Liver (tissue), 9 donors: Measurements from ENCODE around the gene ETV3L. TPM values are rescaled to one million over a fixed set of nuclear protein-coding genes. Genes with fewer than 3 reads are reported as not detected.

Experiments used
- DNase-seq: peaks from one replicate; pipeline ENCODE4 v3.0.0-alpha.2; 2017; ENCODE audit warnings: low spot score
- H3K27ac ChIP-seq, 2 donors: one replicate each; pipeline ENCODE4 v1.7.0; 2013; ENCODE audit warnings: inconsistent platforms in 2 of 2, low read length in 2 of 2, control low read depth in 1 of 2, low read depth in 1 of 2, mild to moderate bottlenecking in 1 of 2
- H3K27me3 ChIP-seq, 4 donors: one replicate each; pipeline versions ENCODE4 v1.6.1 to v1.7.0; 2013; ENCODE audit warnings: low read length in 3 of 4, inconsistent platforms in 1 of 4, mild to moderate bottlenecking in 1 of 4, moderate library complexity in 1 of 4; ENCODE audit not compliant: control insufficient read depth in 4 of 4, insufficient read depth in 4 of 4
- H3K36me3 ChIP-seq, 4 donors: one replicate each; pipeline versions ENCODE4 v1.6.1 to v1.7.0; 2013; ENCODE audit warnings: low read length in 3 of 4, mild to moderate bottlenecking in 3 of 4, low read depth in 1 of 4, moderate library complexity in 1 of 4; ENCODE audit not compliant: control insufficient read depth in 4 of 4, insufficient read depth in 3 of 4
- H3K4me1 ChIP-seq, 4 donors: one replicate each; pipeline versions ENCODE4 v1.6.1 to v1.7.0; 2013; ENCODE audit warnings: low read length in 3 of 4, mild to moderate bottlenecking in 3 of 4, moderate library complexity in 1 of 4; ENCODE audit not compliant: control insufficient read depth in 4 of 4, insufficient read depth in 4 of 4
- H3K4me3 ChIP-seq, 3 donors: one replicate each; pipeline versions ENCODE4 v1.6.1 to v1.7.0; 2013; ENCODE audit warnings: low read length in 3 of 3, control low read depth in 1 of 3, low read depth in 1 of 3, mild to moderate bottlenecking in 1 of 3
- H3K9ac ChIP-seq, 2 donors: one replicate each; pipeline ENCODE4 v1.7.0; 2013; ENCODE audit warnings: low read length in 2 of 2, mild to moderate bottlenecking in 2 of 2, moderate library complexity in 2 of 2, control low read depth in 1 of 2, low read depth in 1 of 2
- H3K9me3 ChIP-seq, 4 donors: one replicate each; pipeline versions ENCODE4 v1.6.1 to v1.7.0; 2013; ENCODE audit warnings: low read length in 3 of 4; ENCODE audit not compliant: control insufficient read depth in 4 of 4
- EGR1 ChIP-seq, 2 donors: IDR thresholded peaks; 2 replicates each; pipeline ENCODE4 v1.6.1; 2016 to 2018; ENCODE audit warnings: antibody characterized with exemption in 2 of 2, low read depth in 2 of 2
- FOXA1 ChIP-seq: IDR thresholded peaks from 2 replicates; pipeline ENCODE4 v1.6.1; 2016; ENCODE audit warnings: antibody characterized with exemption
- GABPA ChIP-seq, 2 donors: IDR thresholded peaks in 1 of 2; conservative IDR thresholded peaks in 1 of 2; 2 replicates each; pipeline ENCODE4 v1.6.1; 2016; ENCODE audit warnings: antibody characterized with exemption in 2 of 2, mild to moderate bottlenecking in 1 of 2, moderate library complexity in 1 of 2
- HNF4A ChIP-seq, 2 donors: conservative IDR thresholded peaks; 2 replicates each; pipeline ENCODE4 v1.6.1; 2016; ENCODE audit warnings: antibody characterized with exemption in 2 of 2, mild to moderate bottlenecking in 2 of 2
- HNF4G ChIP-seq: IDR thresholded peaks from 2 replicates; pipeline ENCODE4 v1.6.1; 2016; ENCODE audit warnings: antibody characterized with exemption
- JUND ChIP-seq, 2 donors: IDR thresholded peaks; 2 replicates each; pipeline ENCODE4 v1.6.1; 2016; ENCODE audit warnings: antibody characterized with exemption in 2 of 2
- NR2F2 ChIP-seq: IDR thresholded peaks from 2 replicates; pipeline ENCODE4 v1.6.1; 2016; ENCODE audit warnings: antibody characterized with exemption
- RAD21 ChIP-seq, 2 donors: IDR thresholded peaks; 2 replicates each; pipeline ENCODE4 v1.6.1; 2016; ENCODE audit warnings: antibody characterized with exemption in 2 of 2, mild to moderate bottlenecking in 2 of 2
- RXRA ChIP-seq, 2 donors: IDR thresholded peaks; 2 replicates each; pipeline ENCODE4 v1.6.1; 2017 to 2018; ENCODE audit warnings: antibody characterized with exemption in 2 of 2, mild to moderate bottlenecking in 1 of 2
- SP1 ChIP-seq: IDR thresholded peaks from 2 replicates; pipeline ENCODE4 v1.6.1; 2018; ENCODE audit warnings: antibody characterized with exemption, mild to moderate bottlenecking
- TAF1 ChIP-seq: conservative IDR thresholded peaks from 2 replicates; pipeline ENCODE4 v1.6.1; 2016; ENCODE audit warnings: antibody characterized with exemption, mild to moderate bottlenecking
- YY1 ChIP-seq: IDR thresholded peaks from 2 replicates; pipeline ENCODE4 v1.6.1; 2016; ENCODE audit warnings: antibody characterized with exemption, mild to moderate bottlenecking
- WGBS: extraction: QIAGEN DNeasy Blood & Tissue Kit; methylation state at CpG from one replicate; pipeline ENCODE4 v1.1.7; 2013; 5-methylcytosine and 5-hydroxymethylcytosine counted together
- polyA plus RNA-seq, 2 donors: library from polyadenylated mRNA; stranded (reverse) in 1 of 2; unstranded in 1 of 2; fragments of 200-250 nt in 1 of 2; fragments of >200 nt in 1 of 2; fragmentation: Nextera tagmentation in 1 of 2; extraction: Ambion mirVana in 1 of 2; gene quantifications; one replicate each; pipeline versions ENCODE4 v1.2.1 to v1.2.3, GENCODE V29; 2013 to 2015
- total RNA-seq, 2 donors: library from RNA; depleted of rRNA; stranded (reverse); fragments of >200 nt; gene quantifications; one replicate each; pipeline ENCODE4 v1.2.3, GENCODE V29; 2014
- TF ChIP-seq, protein P1 (sequence below): fragments of 150-350 bp; IDR thresholded peaks from 2 replicates; pipeline ENCODE4 v1.5.1; 2017; ENCODE audit warnings: improper control_type of control experiment, low read depth, low read length; ENCODE audit not compliant: missing input control
- TF ChIP-seq, protein P2 (sequence below): IDR thresholded peaks from 2 replicates; pipeline ENCODE4 v1.6.1; 2016; ENCODE audit warnings: antibody characterized with exemption, mild to moderate bottlenecking
- TF ChIP-seq, protein P3 (sequence below): IDR thresholded peaks from 2 replicates; pipeline ENCODE4 v1.6.1; 2016; ENCODE audit warnings: antibody characterized with exemption
- TF ChIP-seq, protein P4 (sequence below): IDR thresholded peaks from 2 replicates; pipeline ENCODE4 v1.6.1; 2016; ENCODE audit warnings: antibody characterized with exemption
- TF ChIP-seq, protein P5 (sequence below): IDR thresholded peaks from 2 replicates; pipeline ENCODE4 v1.6.1; 2016; ENCODE audit warnings: antibody characterized with exemption
- donor health status: healthy.
- donor health status: healthy.
- donor health status: healthy.
- donor health status: healthy.
- donor health status: healthy.

Gene ETV3L
- total and polyA plus RNA-seq, 4 donors, result not detected

DNA sequence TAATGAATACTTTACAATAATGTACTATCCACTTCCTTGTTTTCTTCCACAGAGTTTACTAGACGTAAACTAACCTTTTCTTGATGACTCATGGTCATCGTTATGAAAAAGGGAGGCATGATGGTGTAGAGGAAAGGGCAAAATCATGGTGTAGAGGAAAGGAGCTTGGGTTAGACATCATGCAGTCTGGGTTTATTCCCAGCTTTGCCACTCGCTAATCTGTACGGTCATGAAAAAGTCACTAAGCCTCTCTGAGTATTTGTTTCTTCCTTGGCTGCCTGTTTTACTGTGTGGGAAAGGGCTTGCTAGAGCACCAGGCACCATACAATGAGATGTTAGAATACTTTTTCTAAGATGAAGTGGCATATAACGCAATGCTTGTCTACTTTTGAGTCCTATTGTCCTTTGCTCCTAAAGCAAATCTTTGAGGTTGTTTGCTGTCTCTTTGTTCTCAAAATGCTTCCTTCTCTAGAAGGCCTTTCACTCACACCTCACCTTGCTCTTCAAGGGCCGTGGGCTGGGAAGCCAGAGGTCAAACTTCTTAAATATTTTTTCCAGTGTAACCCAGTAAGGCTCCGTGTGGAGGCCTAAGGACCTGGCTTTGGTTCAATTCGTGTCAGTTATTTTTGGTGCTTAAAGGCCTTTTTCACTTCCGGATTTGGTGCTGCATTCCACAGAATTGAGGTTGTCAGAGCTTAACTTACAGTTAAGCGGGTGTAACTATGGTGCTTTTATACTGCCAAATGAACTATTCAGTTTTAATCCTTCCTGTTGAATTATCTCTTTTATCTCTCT is 48.5 kb upstream of the ETV3L start (continued):
- TF ChIP-seq, protein P1, sequence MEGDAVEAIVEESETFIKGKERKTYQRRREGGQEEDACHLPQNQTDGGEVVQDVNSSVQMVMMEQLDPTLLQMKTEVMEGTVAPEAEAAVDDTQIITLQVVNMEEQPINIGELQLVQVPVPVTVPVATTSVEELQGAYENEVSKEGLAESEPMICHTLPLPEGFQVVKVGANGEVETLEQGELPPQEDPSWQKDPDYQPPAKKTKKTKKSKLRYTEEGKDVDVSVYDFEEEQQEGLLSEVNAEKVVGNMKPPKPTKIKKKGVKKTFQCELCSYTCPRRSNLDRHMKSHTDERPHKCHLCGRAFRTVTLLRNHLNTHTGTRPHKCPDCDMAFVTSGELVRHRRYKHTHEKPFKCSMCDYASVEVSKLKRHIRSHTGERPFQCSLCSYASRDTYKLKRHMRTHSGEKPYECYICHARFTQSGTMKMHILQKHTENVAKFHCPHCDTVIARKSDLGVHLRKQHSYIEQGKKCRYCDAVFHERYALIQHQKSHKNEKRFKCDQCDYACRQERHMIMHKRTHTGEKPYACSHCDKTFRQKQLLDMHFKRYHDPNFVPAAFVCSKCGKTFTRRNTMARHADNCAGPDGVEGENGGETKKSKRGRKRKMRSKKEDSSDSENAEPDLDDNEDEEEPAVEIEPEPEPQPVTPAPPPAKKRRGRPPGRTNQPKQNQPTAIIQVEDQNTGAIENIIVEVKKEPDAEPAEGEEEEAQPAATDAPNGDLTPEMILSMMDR, result no peak
- TF ChIP-seq NR2F2 (no peak), TAF1 (no peak), FOXA1 (no peak), HNF4A (conservative IDR thresholded peaks at IDR 0.05) (no peak), EGR1 (IDR thresholded peaks at IDR 0.05; ENCODE audit: low read depth in 2 of 2) (no peak)

DNA sequence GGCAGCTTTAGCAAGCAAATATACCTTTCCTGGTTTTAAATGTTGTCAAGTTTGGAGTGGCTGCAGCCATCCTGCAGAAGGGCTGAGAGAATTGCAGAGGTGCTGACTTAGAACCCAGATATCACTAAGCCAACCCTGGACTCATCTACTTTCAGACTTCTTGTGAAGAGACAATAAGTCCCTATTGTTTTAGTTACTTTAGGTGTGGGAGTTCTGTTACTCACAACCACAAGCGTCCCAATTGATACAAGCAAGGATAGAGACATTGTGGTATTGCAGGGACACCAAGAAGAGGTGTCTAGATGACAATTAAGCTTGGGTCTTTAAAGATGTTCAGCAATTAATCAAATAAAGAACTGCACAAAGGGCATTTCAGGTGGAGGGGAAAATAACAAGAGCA is 47.4 kb upstream of the ETV3L start:
- Histone ChIP-seq H3K9me3 (no peaks in the 10 kb centered on the region), H3K9ac (peak overlapping the region in 1 of 2 donors; percentile 31), H3K36me3 (no peaks in the 10 kb centered on the region), H3K27me3 (no peaks in the 10 kb centered on the region), H3K4me3 (no peak overlapping the region), H3K27ac (no peak overlapping the region), H3K4me1 (no peaks in the 10 kb centered on the region)
- DNase-seq, result no peak
- TF ChIP-seq HNF4G, result no peak
- TF ChIP-seq RXRA (IDR thresholded peaks at IDR 0.05), result no peak
- no peak for TF ChIP-seq YY1
- TF ChIP-seq, protein P2, sequence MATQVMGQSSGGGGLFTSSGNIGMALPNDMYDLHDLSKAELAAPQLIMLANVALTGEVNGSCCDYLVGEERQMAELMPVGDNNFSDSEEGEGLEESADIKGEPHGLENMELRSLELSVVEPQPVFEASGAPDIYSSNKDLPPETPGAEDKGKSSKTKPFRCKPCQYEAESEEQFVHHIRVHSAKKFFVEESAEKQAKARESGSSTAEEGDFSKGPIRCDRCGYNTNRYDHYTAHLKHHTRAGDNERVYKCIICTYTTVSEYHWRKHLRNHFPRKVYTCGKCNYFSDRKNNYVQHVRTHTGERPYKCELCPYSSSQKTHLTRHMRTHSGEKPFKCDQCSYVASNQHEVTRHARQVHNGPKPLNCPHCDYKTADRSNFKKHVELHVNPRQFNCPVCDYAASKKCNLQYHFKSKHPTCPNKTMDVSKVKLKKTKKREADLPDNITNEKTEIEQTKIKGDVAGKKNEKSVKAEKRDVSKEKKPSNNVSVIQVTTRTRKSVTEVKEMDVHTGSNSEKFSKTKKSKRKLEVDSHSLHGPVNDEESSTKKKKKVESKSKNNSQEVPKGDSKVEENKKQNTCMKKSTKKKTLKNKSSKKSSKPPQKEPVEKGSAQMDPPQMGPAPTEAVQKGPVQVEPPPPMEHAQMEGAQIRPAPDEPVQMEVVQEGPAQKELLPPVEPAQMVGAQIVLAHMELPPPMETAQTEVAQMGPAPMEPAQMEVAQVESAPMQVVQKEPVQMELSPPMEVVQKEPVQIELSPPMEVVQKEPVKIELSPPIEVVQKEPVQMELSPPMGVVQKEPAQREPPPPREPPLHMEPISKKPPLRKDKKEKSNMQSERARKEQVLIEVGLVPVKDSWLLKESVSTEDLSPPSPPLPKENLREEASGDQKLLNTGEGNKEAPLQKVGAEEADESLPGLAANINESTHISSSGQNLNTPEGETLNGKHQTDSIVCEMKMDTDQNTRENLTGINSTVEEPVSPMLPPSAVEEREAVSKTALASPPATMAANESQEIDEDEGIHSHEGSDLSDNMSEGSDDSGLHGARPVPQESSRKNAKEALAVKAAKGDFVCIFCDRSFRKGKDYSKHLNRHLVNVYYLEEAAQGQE, result no peak
- TF ChIP-seq, protein P3, sequence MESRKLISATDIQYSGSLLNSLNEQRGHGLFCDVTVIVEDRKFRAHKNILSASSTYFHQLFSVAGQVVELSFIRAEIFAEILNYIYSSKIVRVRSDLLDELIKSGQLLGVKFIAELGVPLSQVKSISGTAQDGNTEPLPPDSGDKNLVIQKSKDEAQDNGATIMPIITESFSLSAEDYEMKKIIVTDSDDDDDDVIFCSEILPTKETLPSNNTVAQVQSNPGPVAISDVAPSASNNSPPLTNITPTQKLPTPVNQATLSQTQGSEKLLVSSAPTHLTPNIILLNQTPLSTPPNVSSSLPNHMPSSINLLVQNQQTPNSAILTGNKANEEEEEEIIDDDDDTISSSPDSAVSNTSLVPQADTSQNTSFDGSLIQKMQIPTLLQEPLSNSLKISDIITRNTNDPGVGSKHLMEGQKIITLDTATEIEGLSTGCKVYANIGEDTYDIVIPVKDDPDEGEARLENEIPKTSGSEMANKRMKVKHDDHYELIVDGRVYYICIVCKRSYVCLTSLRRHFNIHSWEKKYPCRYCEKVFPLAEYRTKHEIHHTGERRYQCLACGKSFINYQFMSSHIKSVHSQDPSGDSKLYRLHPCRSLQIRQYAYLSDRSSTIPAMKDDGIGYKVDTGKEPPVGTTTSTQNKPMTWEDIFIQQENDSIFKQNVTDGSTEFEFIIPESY, result no peak
- no peak for TF ChIP-seq GABPA (IDR thresholded peaks at IDR 0.05 in 1 of 2, conservative IDR thresholded peaks at IDR 0.05 in 1 of 2)
- no peak for TF ChIP-seq SP1
- no peak for TF ChIP-seq HNF4A (conservative IDR thresholded peaks at IDR 0.05)
- TF ChIP-seq NR2F2, result no peak
- TF ChIP-seq JUND (IDR thresholded peaks at IDR 0.05), result no peak
- TF ChIP-seq TAF1, result no peak
- no peak for TF ChIP-seq RAD21 (IDR thresholded peaks at IDR 0.05)
- TF ChIP-seq EGR1 (IDR thresholded peaks at IDR 0.05; ENCODE audit: low read depth in 2 of 2), result no peak
- TF ChIP-seq, protein P4, sequence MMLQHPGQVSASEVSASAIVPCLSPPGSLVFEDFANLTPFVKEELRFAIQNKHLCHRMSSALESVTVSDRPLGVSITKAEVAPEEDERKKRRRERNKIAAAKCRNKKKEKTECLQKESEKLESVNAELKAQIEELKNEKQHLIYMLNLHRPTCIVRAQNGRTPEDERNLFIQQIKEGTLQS, result no peak
- TF ChIP-seq, protein P1, result no peak
- TF ChIP-seq, protein P5, sequence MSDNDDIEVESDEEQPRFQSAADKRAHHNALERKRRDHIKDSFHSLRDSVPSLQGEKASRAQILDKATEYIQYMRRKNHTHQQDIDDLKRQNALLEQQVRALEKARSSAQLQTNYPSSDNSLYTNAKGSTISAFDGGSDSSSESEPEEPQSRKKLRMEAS, result no peak
- no peak for TF ChIP-seq FOXA1
- 82% methylated on average over 1 of the region's 1 CpG for WGBS
